H1 (cell line): ENCODE results near the gene ALKBH3. TPM values are rescaled to one million over a fixed set of nuclear protein-coding genes. Genes with fewer than 3 reads are reported as not detected.
A peak's percentile ranks its signal among the peaks of the same experiment; 100 is the strongest.

Experiments used
- CTCF ChIA-PET: fragments of 300-600 bp; sonication (Branson Sonifier 250); formaldehyde crosslinking; loops from one replicate; lab custom pipeline; 2021; ENCODE audit not compliant: partially characterized antibody; lab: Charles Lee
- POLR2A ChIA-PET: fragments of 300-600 bp; sonication (Branson Sonifier 250); formaldehyde crosslinking; loops from one replicate; lab custom pipeline; 2021; ENCODE audit warnings: inconsistent platforms; ENCODE audit not compliant: partially characterized antibody; lab: Charles Lee
- DNase-seq, 2 experiments: peaks; one replicate each; pipeline versions ENCODE4 v3.0.0 to v3.0.0-alpha.2; 2010 to 2022; ENCODE audit warnings: low spot score in 2 of 2, low read depth in 1 of 2, mixed read lengths in 1 of 2
- FAIRE-seq: peaks from 2 replicates; lab custom pipeline; 2011; peaks lifted over from hg19 to GRCh38; lab: Jason Lieb, UNC
- H2AFZ ChIP-seq: 2 replicates; pipeline ENCODE4 v1.8.1; 2012; ENCODE audit warnings: low read length, inconsistent platforms
- H2AK5ac ChIP-seq: 2 replicates; pipeline ENCODE4 v1.6.1; 2013; ENCODE audit warnings: low read depth, low read length
- H2BK120ac ChIP-seq: replicated peaks from 2 replicates; pipeline ENCODE3; 2013; ENCODE audit warnings: low read depth, low read length, inconsistent platforms
- H2BK12ac ChIP-seq: 2 replicates; pipeline ENCODE4 v1.6.1; 2013; ENCODE audit warnings: low read depth, low read length
- H2BK15ac ChIP-seq: 2 replicates; pipeline ENCODE4 v1.6.1; 2013; ENCODE audit warnings: low read length
- H2BK20ac ChIP-seq: 2 replicates; pipeline ENCODE4 v1.6.1; 2013; ENCODE audit warnings: low read length
- H2BK5ac ChIP-seq: 2 replicates; pipeline ENCODE4 v1.6.1; 2013; ENCODE audit warnings: low read depth, low read length
- H3K14ac ChIP-seq: 2 replicates; pipeline ENCODE4 v1.6.1; 2013; ENCODE audit warnings: inconsistent platforms; ENCODE audit not compliant: insufficient read length
- H3K18ac ChIP-seq: 2 replicates; pipeline ENCODE4 v1.6.1; 2013; ENCODE audit warnings: low read length; ENCODE audit errors: extremely low read depth
- H3K23ac ChIP-seq: 2 replicates; pipeline ENCODE4 v1.6.1; 2013; ENCODE audit warnings: inconsistent platforms; ENCODE audit not compliant: insufficient read length
- H3K23me2 ChIP-seq: 2 replicates; pipeline ENCODE4 v1.6.1; 2013; ENCODE audit warnings: low read depth, low read length
- H3K27ac ChIP-seq: 2 replicates; pipeline ENCODE4 v1.6.1; 2011; ENCODE audit warnings: low read depth, low read length, inconsistent platforms
- H3K27me3 ChIP-seq, 4 experiments: replicated peaks in 1 of 4; 1 replicate in 1 of 4; 2 replicates in 3 of 4; pipeline versions ENCODE4 v1.6.1 to v1.8.1; 2011 to 2013; ENCODE audit warnings: low read length in 3 of 4, mild to moderate bottlenecking in 3 of 4, inconsistent platforms in 2 of 4, mixed read lengths in 2 of 4, moderate library complexity in 1 of 4; ENCODE audit not compliant: control insufficient read depth in 3 of 4, insufficient read depth in 3 of 4; ENCODE audit errors: extremely low read depth in 1 of 4
- H3K36me3 ChIP-seq, 4 experiments: 2 replicates each; pipeline versions ENCODE4 v1.6.1 to v1.8.1; 2011 to 2013; ENCODE audit warnings: mild to moderate bottlenecking in 4 of 4, low read length in 3 of 4, moderate library complexity in 2 of 4, control low read depth in 1 of 4, inconsistent platforms in 1 of 4; ENCODE audit not compliant: insufficient read depth in 4 of 4, control insufficient read depth in 2 of 4
- H3K4ac ChIP-seq: replicated peaks from 2 replicates; pipeline ENCODE3; 2013; ENCODE audit warnings: low read length, low read depth, mixed read lengths, inconsistent platforms; ENCODE audit not compliant: insufficient read length
- H3K4me1 ChIP-seq, 4 experiments: replicated peaks in 1 of 4; 1 replicate in 1 of 4; 2 replicates in 3 of 4; pipeline versions ENCODE4 v1.6.1 to v1.8.1; 2011 to 2013; ENCODE audit warnings: low read length in 3 of 4, inconsistent platforms in 2 of 4, mixed read lengths in 1 of 4; ENCODE audit not compliant: insufficient read depth in 4 of 4, control insufficient read depth in 3 of 4
- H3K4me2 ChIP-seq, 2 experiments: 2 replicates each; pipeline versions ENCODE4 v1.6.1 to v1.8.1; 2011 to 2013; ENCODE audit warnings: low read depth in 2 of 2, low read length in 2 of 2, control low read depth in 1 of 2, inconsistent platforms in 1 of 2, mild to moderate bottlenecking in 1 of 2; ENCODE audit not compliant: insufficient read depth in 1 of 2
- H3K4me3 ChIP-seq, 4 experiments: fragments of 200-600, 300-600 bp in 1 of 4; sonication (generic), shearing (Covaris generic), sonication (Bioruptor Twin) in 1 of 4; 2 replicates each; pipeline versions ENCODE4 v1.5.1 to v1.8.1; 2011 to 2016; ENCODE audit warnings: low read length in 4 of 4, low read depth in 3 of 4, control low read depth in 2 of 4, inconsistent platforms in 2 of 4, mild to moderate bottlenecking in 2 of 4, mixed read lengths in 1 of 4, moderate library complexity in 1 of 4; ENCODE audit not compliant: insufficient read depth in 2 of 4; ENCODE audit errors: extremely low read depth in 1 of 4
- H3K56ac ChIP-seq: replicated peaks from 2 replicates; pipeline ENCODE3; 2013; ENCODE audit warnings: low read depth, mild to moderate bottlenecking, mixed read lengths, low read length, inconsistent platforms; ENCODE audit not compliant: insufficient read length
- H3K79me1 ChIP-seq: 2 replicates; pipeline ENCODE4 v1.6.1; 2013; ENCODE audit warnings: low read depth, low read length, control low read depth
- H3K79me2 ChIP-seq, 2 experiments: 2 replicates each; pipeline versions ENCODE4 v1.6.1 to v1.8.1; 2012 to 2013; ENCODE audit warnings: low read length in 2 of 2, mild to moderate bottlenecking in 2 of 2, inconsistent platforms in 1 of 2; ENCODE audit not compliant: insufficient read depth in 2 of 2, control insufficient read depth in 1 of 2
- H3K9ac ChIP-seq, 4 experiments: replicated peaks in 1 of 4; 1 replicate in 1 of 4; 2 replicates in 3 of 4; pipeline versions ENCODE4 v1.6.1 to v1.8.1; 2011 to 2013; ENCODE audit warnings: low read depth in 3 of 4, low read length in 3 of 4, control low read depth in 2 of 4, mild to moderate bottlenecking in 2 of 4, moderate library complexity in 2 of 4, inconsistent platforms in 1 of 4; ENCODE audit errors: extremely low read depth in 1 of 4
- H3K9me3 ChIP-seq, 2 experiments: 2 replicates each; pipeline versions ENCODE4 v1.6.1 to v1.8.1; 2012 to 2013; ENCODE audit warnings: mild to moderate bottlenecking in 2 of 2, moderate library complexity in 2 of 2, control low read depth in 1 of 2, inconsistent platforms in 1 of 2, low read depth in 1 of 2, low read length in 1 of 2, mixed read lengths in 1 of 2; ENCODE audit not compliant: insufficient read depth in 2 of 2
- H4K20me1 ChIP-seq, 2 experiments: replicated peaks in 1 of 2; 2 replicates each; pipeline versions ENCODE3 to v1.8.1; 2011 to 2013; ENCODE audit warnings: inconsistent platforms in 2 of 2, low read length in 2 of 2, mild to moderate bottlenecking in 1 of 2; ENCODE audit not compliant: insufficient read depth in 2 of 2, control insufficient read depth in 1 of 2
- H4K5ac ChIP-seq: 2 replicates; pipeline ENCODE4 v1.6.1; 2013; ENCODE audit warnings: low read length, low read depth, mixed read lengths, inconsistent platforms; ENCODE audit not compliant: insufficient read length
- H4K8ac ChIP-seq: 2 replicates; pipeline ENCODE4 v1.8.0; 2013; ENCODE audit warnings: mild to moderate bottlenecking, moderate library complexity, low read length, inconsistent platforms; ENCODE audit not compliant: insufficient read depth; ENCODE audit errors: extremely low read depth
- H4K91ac ChIP-seq: replicated peaks from 2 replicates; pipeline ENCODE3; 2013; ENCODE audit warnings: low read length, mixed read lengths, inconsistent platforms; ENCODE audit not compliant: insufficient read length
- ASH2L ChIP-seq: fragments of 200-600, 300-600 bp; sonication (generic); IDR thresholded peaks from one replicate; pipeline ENCODE4 v1.7.1; 2017; ENCODE audit warnings: low read length
- BCL11A ChIP-seq, 2 experiments: IDR thresholded peaks; one replicate each; pipeline ENCODE4 v1.6.1; 2011; ENCODE audit warnings: low read depth in 2 of 2, low read length in 2 of 2, mild to moderate bottlenecking in 2 of 2
- EZH2 ChIP-seq: fragments of 200-600 bp; sonication (generic); IDR thresholded peaks from 2 replicates; pipeline ENCODE4 v1.7.1; 2012; ENCODE audit warnings: low read depth, mild to moderate bottlenecking, moderate library complexity, low read length, inconsistent platforms; ENCODE audit not compliant: severe bottlenecking
- KDM5A ChIP-seq: fragments of 200-600 bp; IDR thresholded peaks from 2 replicates; pipeline ENCODE4 v1.7.1; 2012; ENCODE audit warnings: mild to moderate bottlenecking, low read length, inconsistent platforms, mixed read lengths
- NANOG ChIP-seq: IDR thresholded peaks from 2 replicates; pipeline ENCODE4 v1.6.1; 2011; ENCODE audit warnings: low read length, low read depth, mild to moderate bottlenecking, inconsistent platforms; ENCODE audit not compliant: insufficient read depth, poor library complexity, severe bottlenecking
- NRF1 ChIP-seq: IDR thresholded peaks from 2 replicates; pipeline ENCODE4 v1.6.1; 2011; ENCODE audit warnings: mild to moderate bottlenecking, low read depth, low read length, improper control_type of control experiment
- POLR2AphosphoS5 ChIP-seq: IDR thresholded peaks from 2 replicates; pipeline ENCODE4 v1.6.1; 2011; ENCODE audit warnings: low read depth, low read length
- RNF2 ChIP-seq: fragments of 200-900, 300-1000 bp; sonication (generic); IDR thresholded peaks from 2 replicates; pipeline ENCODE4 v1.7.1; 2016; ENCODE audit warnings: borderline replicate concordance, low read depth, mild to moderate bottlenecking, antibody characterized with exemption, low read length; ENCODE audit not compliant: poor library complexity, severe bottlenecking; ENCODE audit errors: missing control alignments
- SRF ChIP-seq: IDR thresholded peaks from 2 replicates; pipeline ENCODE4 v1.6.1; 2011; ENCODE audit warnings: mild to moderate bottlenecking, low read depth, low read length, moderate library complexity
- TCF12 ChIP-seq: IDR thresholded peaks from 2 replicates; pipeline ENCODE4 v1.6.1; 2011; ENCODE audit warnings: low read depth, mild to moderate bottlenecking, low read length
- YY1 ChIP-seq: IDR thresholded peaks from 2 replicates; pipeline ENCODE4 v1.6.1; 2011; ENCODE audit warnings: low read depth, mild to moderate bottlenecking, low read length
- WGBS, 2 experiments: shearing (Covaris generic) in 1 of 2; methylation state at CpG; one replicate each; pipeline versions ENCODE4 v1.1.6 to v1.1.7; 2013 to 2015; ENCODE audit warnings: low lambda C conversion rate in 2 of 2, mixed read lengths in 2 of 2, inconsistent platforms in 1 of 2, low coverage in 1 of 2, missing lambda C conversion rate in 1 of 2; ENCODE audit not compliant: insufficient replicate concordance in 2 of 2, insufficient coverage in 1 of 2, insufficient read length in 1 of 2; ENCODE audit errors: extremely low coverage in 1 of 2, missing lambda C conversion rate in 1 of 2; 5-methylcytosine and 5-hydroxymethylcytosine counted together
- polyA plus RNA-seq, 7 experiments: library from polyadenylated mRNA; depleted of rRNA in 3 of 7; stranded (reverse) in 5 of 7; unstranded in 2 of 7; fragments of >200 nt in 5 of 7; fragments of 200-250 nt in 2 of 7; gene quantifications; 1 replicate in 5 of 7; 2 replicates in 1 of 7; 4 replicates in 1 of 7; pipeline versions ENCODE4 v1.2.1 to v1.2.3, GENCODE V29; 2011 to 2013; ENCODE audit warnings: missing spikeins in 2 of 7, mixed read lengths in 2 of 7
- total RNA-seq: library from RNA; stranded (reverse); fragmentation: NEBNext Ultra II Directional; extraction: Animal tissue kit (Norgen Biotek cat#: 25700); gene quantifications from 2 replicates; pipeline ENCODE4 v1.2.1, GENCODE V29; 2021
- TF ChIP-seq, protein P1 (sequence below): IDR thresholded peaks from 2 replicates; pipeline ENCODE4 v1.6.1; 2012; ENCODE audit warnings: inconsistent platforms

The ALKBH3 gene
- total and polyA plus RNA-seq, 2 of the 8 experiments (the other 6 are each of a cell fraction or from before 2014, with no cell fraction given) = 10.5 to 11.4 TPM

DNA sequence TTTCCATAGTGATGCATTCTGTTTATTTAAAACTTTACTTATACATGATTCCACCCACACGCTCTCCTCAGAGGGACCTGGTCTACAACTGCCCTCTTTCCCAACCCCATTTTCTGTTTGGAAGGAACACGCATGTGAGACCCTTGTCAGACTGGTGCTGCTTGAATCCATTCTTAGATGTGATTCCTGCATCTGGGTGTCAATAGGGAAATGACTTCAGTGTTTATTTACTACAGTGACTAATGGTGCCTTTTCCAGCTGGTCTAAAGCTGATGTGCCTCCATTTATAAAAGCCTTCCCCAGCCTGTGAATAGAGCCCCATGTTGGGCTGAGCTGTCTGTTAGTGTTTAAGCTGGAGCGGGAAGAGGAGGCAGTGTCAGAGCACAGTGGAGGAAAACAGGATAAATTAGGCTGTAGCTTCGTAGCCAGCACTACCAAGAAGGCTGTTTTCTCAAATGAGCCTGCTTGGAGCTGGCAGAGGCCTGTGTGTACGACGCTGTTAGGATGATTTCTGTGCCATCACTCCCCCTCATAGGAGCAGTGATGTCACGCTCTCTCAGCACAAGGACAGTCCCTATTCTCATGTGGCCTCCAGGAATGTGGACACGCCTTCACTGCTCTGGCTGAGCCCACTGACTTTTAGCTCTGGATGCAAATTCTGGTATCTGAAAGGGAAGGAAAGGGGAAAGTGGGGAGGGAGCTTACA, 42.9 kb downstream of the ALKBH3 start:
- ChIA-PET POLR2A (interaction anchor here (0.6 to 3.2 kb wide), 8 partner anchors 10 to 147 kb away, joined by 3 to 13 read pairs (median 4); partner anchors contain the start of genes ALKBH3 and C11orf96), CTCF (interaction anchor here (0.6 to 9.0 kb wide), 15 partner anchors 10 to 348 kb away, joined by 3 to 98 read pairs (median 5); partner anchors contain the start of gene C11orf96)
- Histone ChIP-seq H3K79me1 (no peaks in the 10 kb centered on the region), H3K9ac (no peak overlapping the region), H2BK120ac (no peak overlapping the region), H2AK5ac (no peak overlapping the region), H4K20me1 (no peaks in the 10 kb centered on the region), H3K4me1 (peaks cover 2 to 22% (median 13%) of the 10 kb centered on the region in 4 experiments; a peak in 6 of 7 replicates), H3K4ac (no peak overlapping the region), H3K79me2 (no peaks in the 10 kb centered on the region), H3K4me2 (no peak overlapping the region), H3K23me2 (no peaks in the 10 kb centered on the region), H2BK5ac (peak overlapping the region; percentile 18; the same call in 1 of the 2 replicates), H3K36me3 (no peaks in the 10 kb centered on the region; a peak in 1 of 8 replicates), H2BK12ac (peak overlapping the region; percentile 68; the same call in 1 of the 2 replicates), H3K27ac (no peak overlapping the region), H3K18ac (peak overlapping the region; percentile 55; the same call in 1 of the 2 replicates), H4K91ac (no peak overlapping the region), H3K56ac (no peak overlapping the region), H3K27me3 (no peaks in the 10 kb centered on the region), H4K8ac (no peak overlapping the region), H3K4me3 (no peak overlapping the region), H2AFZ (no peak overlapping the region), H4K5ac (no peak overlapping the region), H2BK15ac (no peak overlapping the region), H3K14ac (no peak overlapping the region), H3K23ac (no peak overlapping the region), H2BK20ac (no peak overlapping the region), H3K9me3 (no peaks in the 10 kb centered on the region)
- 67% methylated on average over 8 of the region's 8 CpGs; no CpG with 5 or more reads in 1 of the 2 experiments for WGBS, 2 experiments
- no peak for DNase-seq
- FAIRE-seq = no peak
- TF ChIP-seq, protein P1, sequence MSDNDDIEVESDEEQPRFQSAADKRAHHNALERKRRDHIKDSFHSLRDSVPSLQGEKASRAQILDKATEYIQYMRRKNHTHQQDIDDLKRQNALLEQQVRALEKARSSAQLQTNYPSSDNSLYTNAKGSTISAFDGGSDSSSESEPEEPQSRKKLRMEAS = no peak
- no peak for TF ChIP-seq BCL11A (IDR thresholded peaks at IDR 0.05; ENCODE audit: low read depth in 2 of 2, low read length in 2 of 2)
- TF ChIP-seq KDM5A = no peak
- TF ChIP-seq YY1 = no peak
- TF ChIP-seq SRF = no peak
- TF ChIP-seq NRF1 = no peak
- no peak for TF ChIP-seq TCF12
- no peak for TF ChIP-seq ASH2L
- no peak for TF ChIP-seq NANOG
- TF ChIP-seq POLR2AphosphoS5 = no peak
- no peak for TF ChIP-seq RNF2
- TF ChIP-seq EZH2 = no peak
